CD14-positive monocyte (primary cell): ENCODE measurements around the gene UBE2G2. TPM values are rescaled to one million over a fixed set of nuclear protein-coding genes. Genes with fewer than 3 reads are reported as not detected.

Experiments
- DNase-seq, 3 donors: peaks; one replicate each; pipeline ENCODE4 v3.0.0-alpha.2; 2011 to 2022
- H2AFZ ChIP-seq: 2 replicates; pipeline ENCODE4 v1.6.0; 2012; ENCODE audit warnings: mild to moderate bottlenecking, low read depth, low read length, inconsistent platforms; ENCODE audit not compliant: insufficient read depth, poor library complexity, severe bottlenecking
- H3K27ac ChIP-seq, 2 donors: 1 replicate in 1 of 2; 2 replicates in 1 of 2; pipeline ENCODE4 v1.5.1; 2012 to 2013; ENCODE audit warnings: low read length in 2 of 2, control low read depth in 1 of 2, inconsistent platforms in 1 of 2, low read depth in 1 of 2, mild to moderate bottlenecking in 1 of 2
- H3K27me3 ChIP-seq, 2 donors: one replicate each; pipeline versions ENCODE4 v1.6.0 to v1.6.1; 2011 to 2013; ENCODE audit warnings: low read length in 2 of 2; ENCODE audit not compliant: control insufficient read depth in 2 of 2, insufficient read depth in 2 of 2
- H3K36me3 ChIP-seq, 2 donors: replicated peaks in 1 of 2; 1 replicate in 1 of 2; 2 replicates in 1 of 2; pipeline versions ENCODE4 v1.5.1 to v1.6.1; 2012 to 2013; ENCODE audit warnings: low read length in 2 of 2, control low read depth in 1 of 2, inconsistent platforms in 1 of 2, mild to moderate bottlenecking in 1 of 2; ENCODE audit not compliant: insufficient read depth in 2 of 2, control insufficient read depth in 1 of 2
- H3K4me1 ChIP-seq, 2 donors: 1 replicate in 1 of 2; 2 replicates in 1 of 2; pipeline versions ENCODE4 v1.5.1 to v1.6.1; 2012 to 2013; ENCODE audit warnings: low read length in 2 of 2, control low read depth in 1 of 2, inconsistent platforms in 1 of 2, mild to moderate bottlenecking in 1 of 2, moderate library complexity in 1 of 2; ENCODE audit not compliant: insufficient read depth in 2 of 2, control insufficient read depth in 1 of 2
- H3K4me2 ChIP-seq: replicated peaks from 2 replicates; pipeline ENCODE3; 2012; ENCODE audit warnings: low read length, moderate library complexity, mild to moderate bottlenecking; ENCODE audit not compliant: poor library complexity, severe bottlenecking; ENCODE audit errors: extremely low read depth
- H3K4me3 ChIP-seq, 3 experiments: fragments of 200-600 bp in 1 of 3; sonication (generic) in 1 of 3; replicated peaks in 1 of 3; 1 replicate in 2 of 3; 2 replicates in 1 of 3; pipeline ENCODE4 v1.5.1; 2011 to 2013; ENCODE audit warnings: low read length in 3 of 3, mild to moderate bottlenecking in 3 of 3, control low read depth in 2 of 3, low read depth in 2 of 3, inconsistent platforms in 1 of 3, moderate library complexity in 1 of 3
- H3K79me2 ChIP-seq: 2 replicates; pipeline ENCODE4 v1.6.0; 2012; ENCODE audit warnings: mild to moderate bottlenecking, control low read depth, inconsistent platforms, low read length, moderate library complexity; ENCODE audit not compliant: insufficient read depth
- H3K9ac ChIP-seq: 2 replicates; pipeline ENCODE4 v1.6.0; 2017; ENCODE audit warnings: low read length, mild to moderate bottlenecking; ENCODE audit not compliant: insufficient read depth, poor library complexity, severe bottlenecking
- H3K9me3 ChIP-seq, 2 donors: replicated peaks in 1 of 2; 1 replicate in 1 of 2; 2 replicates in 1 of 2; pipeline versions ENCODE4 v1.5.1 to v1.6.1; 2012 to 2013; ENCODE audit warnings: low read length in 2 of 2, control low read depth in 1 of 2; ENCODE audit not compliant: control insufficient read depth in 1 of 2, insufficient read depth in 1 of 2
- H4K20me1 ChIP-seq: 2 replicates; pipeline ENCODE4 v1.6.0; 2012; ENCODE audit warnings: mild to moderate bottlenecking, low read length, control low read depth, moderate library complexity; ENCODE audit not compliant: insufficient read depth
- H3K27ac Mint-ChIP-seq, 7 donors: one replicate each; pipeline ENCODE4 v1.8.0; 2020; ENCODE audit warnings: mild to moderate bottlenecking in 7 of 7, mixed read lengths in 7 of 7, moderate library complexity in 6 of 7, inconsistent platforms in 2 of 7
- H3K27me3 Mint-ChIP-seq, 3 donors: one replicate each; pipeline ENCODE4 v1.8.0; 2021 to 2022; ENCODE audit warnings: low read depth in 3 of 3, mild to moderate bottlenecking in 3 of 3, mixed read lengths in 3 of 3, moderate library complexity in 3 of 3, inconsistent platforms in 1 of 3
- H3K36me3 Mint-ChIP-seq, 2 donors: one replicate each; pipeline ENCODE4 v1.8.0; 2020; ENCODE audit warnings: mixed read lengths in 2 of 2, inconsistent platforms in 1 of 2, mild to moderate bottlenecking in 1 of 2
- H3K4me1 Mint-ChIP-seq: one replicate; pipeline ENCODE4 v1.8.0; 2020; ENCODE audit warnings: mild to moderate bottlenecking, mixed read lengths
- H3K4me3 Mint-ChIP-seq, 2 donors: one replicate each; pipeline ENCODE4 v1.8.0; 2020; ENCODE audit warnings: mild to moderate bottlenecking in 2 of 2, mixed read lengths in 2 of 2, moderate library complexity in 1 of 2
- H3K9me3 Mint-ChIP-seq, 7 donors: one replicate each; pipeline ENCODE4 v1.8.0; 2020 to 2022; ENCODE audit warnings: mixed read lengths in 7 of 7, mild to moderate bottlenecking in 6 of 7, moderate library complexity in 6 of 7, inconsistent platforms in 2 of 7
- WGBS: methylation state at CpG from one replicate; pipeline ENCODE4 v1.1.5; 2013; ENCODE audit warnings: missing lambda C conversion rate; ENCODE audit not compliant: insufficient coverage; 5-methylcytosine and 5-hydroxymethylcytosine counted together
- intact Hi-C, 2 donors: fragments of 100-400 bp; cut with micrococcal nuclease; formaldehyde crosslinking; loops; one replicate each; pipeline versions ENCODE4 v1.15.0 to v1.15.1; 2023
- polyA plus RNA-seq, 3 donors: library from polyadenylated mRNA; depleted of rRNA in 1 of 3; unstranded in 2 of 3; stranded (reverse) in 1 of 3; fragments of 300-500 nt in 2 of 3; fragments of >200 nt in 1 of 3; fragmentation: Illumina TruSeq in 2 of 3; gene quantifications; 1 replicate in 2 of 3; 2 replicates in 1 of 3; pipeline ENCODE4 v1.2.3, GENCODE V29; 2012 to 2021
- TF ChIP-seq, protein P1 (sequence below): fragments of 200-600 bp; IDR thresholded peaks from one replicate; pipeline ENCODE4 v1.8.0; 2022; ENCODE audit warnings: antibody characterized with exemption, mild to moderate bottlenecking

Gene UBE2G2
- polyA plus RNA-seq, 3 donors, result 22.5 to 123 (median 31.0) TPM

DNA sequence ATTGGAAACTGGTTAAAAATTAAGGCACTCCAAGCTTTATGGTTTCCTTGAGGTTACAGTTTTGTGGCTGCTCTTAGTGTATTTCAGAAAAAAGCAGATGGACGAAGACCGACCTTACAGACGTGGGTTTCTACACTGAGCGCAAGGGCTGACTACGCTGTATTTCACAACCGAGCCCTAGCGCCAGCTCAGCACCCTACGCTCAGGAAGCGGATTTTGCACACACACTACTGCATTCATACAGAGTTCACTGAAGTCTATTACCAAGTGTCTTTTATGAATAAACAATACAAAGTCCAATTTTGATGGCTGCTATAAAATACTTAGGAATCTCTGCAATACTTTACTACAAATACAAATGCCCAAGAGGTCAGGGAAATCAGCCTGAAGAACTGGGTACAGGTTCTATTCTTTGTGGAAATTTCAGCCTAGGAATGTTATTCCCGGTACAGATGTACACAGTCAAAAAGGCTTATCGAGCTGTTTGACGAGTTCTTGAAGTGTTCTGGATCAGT is 48.1 kb upstream of the UBE2G2 start:
- no peak overlapping the region for H3K4me3 Mint-ChIP-seq
- WGBS, result 27% methylated on average over 11 of the region's 12 CpGs
- DNase-seq, result peak; percentile 65 to 71 (median 70)
- H3K36me3 ChIP-seq, result peaks cover 54 to 61% of the 10 kb centered on the region in 2 donors
- no peak overlapping the region for H3K9ac ChIP-seq
- peaks cover 0 to under 1% (median 0%) of the 10 kb centered on the region in 3 donors for H3K27me3 Mint-ChIP-seq
- TF ChIP-seq, protein P1, sequence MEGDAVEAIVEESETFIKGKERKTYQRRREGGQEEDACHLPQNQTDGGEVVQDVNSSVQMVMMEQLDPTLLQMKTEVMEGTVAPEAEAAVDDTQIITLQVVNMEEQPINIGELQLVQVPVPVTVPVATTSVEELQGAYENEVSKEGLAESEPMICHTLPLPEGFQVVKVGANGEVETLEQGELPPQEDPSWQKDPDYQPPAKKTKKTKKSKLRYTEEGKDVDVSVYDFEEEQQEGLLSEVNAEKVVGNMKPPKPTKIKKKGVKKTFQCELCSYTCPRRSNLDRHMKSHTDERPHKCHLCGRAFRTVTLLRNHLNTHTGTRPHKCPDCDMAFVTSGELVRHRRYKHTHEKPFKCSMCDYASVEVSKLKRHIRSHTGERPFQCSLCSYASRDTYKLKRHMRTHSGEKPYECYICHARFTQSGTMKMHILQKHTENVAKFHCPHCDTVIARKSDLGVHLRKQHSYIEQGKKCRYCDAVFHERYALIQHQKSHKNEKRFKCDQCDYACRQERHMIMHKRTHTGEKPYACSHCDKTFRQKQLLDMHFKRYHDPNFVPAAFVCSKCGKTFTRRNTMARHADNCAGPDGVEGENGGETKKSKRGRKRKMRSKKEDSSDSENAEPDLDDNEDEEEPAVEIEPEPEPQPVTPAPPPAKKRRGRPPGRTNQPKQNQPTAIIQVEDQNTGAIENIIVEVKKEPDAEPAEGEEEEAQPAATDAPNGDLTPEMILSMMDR, result no peak
- peaks cover 0 to 1% (median 0%) of the 10 kb centered on the region in 7 donors for H3K9me3 Mint-ChIP-seq
- H3K4me1 ChIP-seq, result peaks cover 47 to 58% of the 10 kb centered on the region in 2 donors
- intact Hi-C loops, result no loop called here
- no peaks in the 10 kb centered on the region for H3K27me3 ChIP-seq
- H3K36me3 Mint-ChIP-seq, result peaks cover 58 to 71% of the 10 kb centered on the region in 2 donors
- peak overlapping the region in 5 of 7 donors; percentile 11 to 80 (median 54) for H3K27ac Mint-ChIP-seq
- peaks cover 57% of the 10 kb centered on the region for H3K4me1 Mint-ChIP-seq
- peaks cover 37% of the 10 kb centered on the region for H3K79me2 ChIP-seq
- H3K9me3 ChIP-seq, result no peaks in the 10 kb centered on the region
- H3K4me3 ChIP-seq, result no peak overlapping the region
- H4K20me1 ChIP-seq, result peaks cover 80% of the 10 kb centered on the region
- peak overlapping the region in 1 of 2 donors; percentile 77 for H3K27ac ChIP-seq
- no peak overlapping the region for H2AFZ ChIP-seq
- no peak overlapping the region for H3K4me2 ChIP-seq

- no peak overlapping the region for H3K9ac ChIP-seq
- 94% methylated on average over 36 of the region's 36 CpGs for WGBS
- no peak overlapping the region for H3K4me3 Mint-ChIP-seq
- DNase-seq, result no peak
- no peaks in the 10 kb centered on the region for H3K27me3 ChIP-seq
- H3K36me3 ChIP-seq, result peaks cover 47 to 54% of the 10 kb centered on the region in 2 donors
- peaks cover 30% of the 10 kb centered on the region for H3K79me2 ChIP-seq
- H3K27ac Mint-ChIP-seq, result peak overlapping the region in 5 of 7 donors; percentile 50 to 80 (median 51)
- no peak overlapping the region for H3K4me3 ChIP-seq
- H3K27ac ChIP-seq, result peak overlapping the region in 1 of 2 donors; percentile 77
- H3K9me3 ChIP-seq, result no peaks in the 10 kb centered on the region
- H3K4me1 Mint-ChIP-seq, result peaks cover 52% of the 10 kb centered on the region
- H3K27me3 Mint-ChIP-seq, result peaks cover under 1 to 4% (median 2%) of the 10 kb centered on the region in 3 donors
- no peak overlapping the region for H2AFZ ChIP-seq
- intact Hi-C loops, result no loop called here
- no peak overlapping the region for H3K4me2 ChIP-seq
- H3K36me3 Mint-ChIP-seq, result peaks cover 51 to 64% of the 10 kb centered on the region in 2 donors
- TF ChIP-seq, protein P1, result no peak
- peaks cover 40 to 54% of the 10 kb centered on the region in 2 donors for H3K4me1 ChIP-seq
- H4K20me1 ChIP-seq, result peaks cover 73% of the 10 kb centered on the region
- H3K9me3 Mint-ChIP-seq, result no peaks in the 10 kb centered on the region
Measured at GRCh38 chr21:44848821-44849521, 47.4 kb upstream of the UBE2G2 start.
